Measurements from ENCODE around the gene NAP1L1.

The NAP1L1 gene

GRCh38 chr12:76026643-76027063 lies 57.8 kb downstream of the NAP1L1 start:
- H3K36me3 ChIP-seq (replicated peaks; ENCODE audit: insufficient read depth, low read length) = no peaks in the 10 kb centered on the region
- H3K4me1 ChIP-seq (ENCODE audit: low read length) = peaks cover 12% of the 10 kb centered on the region; the same call in 1 of the 2 replicates
- H3K27ac ChIP-seq (ENCODE audit: low read length) = no peak overlapping the region
- no peaks in the 10 kb centered on the region for H4K20me1 ChIP-seq (ENCODE audit: insufficient read depth, low read length)
- no peak overlapping the region for H3K4me3 ChIP-seq (ENCODE audit: low read length)
- H3K27me3 ChIP-seq (replicated peaks; ENCODE audit: insufficient read depth, low read length) = no peaks in the 10 kb centered on the region
- H3K79me2 ChIP-seq (ENCODE audit: low read length) = peaks cover 32% of the 10 kb centered on the region
- TF ChIP-seq EZH2 (optimal IDR thresholded peaks at IDR 0.05; ENCODE audit: low read depth, low read length) (no peak), EZH2phosphoT487 (IDR thresholded peaks at IDR 0.05; ENCODE audit: low read length) (no peak), CTCF (IDR thresholded peaks at IDR 0.05; ENCODE audit: low read length) (no peak)
- H3K9ac ChIP-seq (ENCODE audit: low read length) = no peak overlapping the region
- no peaks in the 10 kb centered on the region for H3K9me2 ChIP-seq (replicated peaks; ENCODE audit: insufficient read depth, low read length)
- H3K9me3 ChIP-seq (replicated peaks; ENCODE audit: insufficient read depth, low read length) = no peaks in the 10 kb centered on the region
- H3F3A ChIP-seq (ENCODE audit: insufficient read depth, low read length) = peaks cover 21% of the 10 kb centered on the region
- no peak for DNase-seq
- H2AFZ ChIP-seq (ENCODE audit: low read length) = no peak overlapping the region
- H3K4me2 ChIP-seq (ENCODE audit: low read depth, low read length) = no peak overlapping the region

- Histone ChIP-seq H2AFZ (ENCODE audit: low read length) (no peak overlapping the region), H3K79me2 (ENCODE audit: low read length) (peaks cover 27% of the 10 kb centered on the region), H3K9me2 (replicated peaks; ENCODE audit: insufficient read depth, low read length) (no peaks in the 10 kb centered on the region), H3F3A (ENCODE audit: insufficient read depth, low read length) (peaks cover 20% of the 10 kb centered on the region), H3K27me3 (replicated peaks; ENCODE audit: insufficient read depth, low read length) (no peaks in the 10 kb centered on the region), H4K20me1 (ENCODE audit: insufficient read depth, low read length) (no peaks in the 10 kb centered on the region), H3K4me1 (ENCODE audit: low read length) (peaks cover 12% of the 10 kb centered on the region; the same call in 1 of the 2 replicates), H3K4me3 (ENCODE audit: low read length) (no peak overlapping the region), H3K9ac (ENCODE audit: low read length) (no peak overlapping the region), H3K36me3 (replicated peaks; ENCODE audit: insufficient read depth, low read length) (no peaks in the 10 kb centered on the region), H3K9me3 (replicated peaks; ENCODE audit: insufficient read depth, low read length) (no peaks in the 10 kb centered on the region), H3K27ac (ENCODE audit: low read length) (no peak overlapping the region), H3K4me2 (ENCODE audit: low read depth, low read length) (no peak overlapping the region)
- TF ChIP-seq EZH2 (optimal IDR thresholded peaks at IDR 0.05; ENCODE audit: low read depth, low read length) (no peak), CTCF (IDR thresholded peaks at IDR 0.05; ENCODE audit: low read length) (no peak), EZH2phosphoT487 (IDR thresholded peaks at IDR 0.05; ENCODE audit: low read length) (no peak)
- DNase-seq = no peak
Measured at GRCh38 chr12:76025601-76026575, 58.6 kb downstream of the NAP1L1 start.

GRCh38 chr12:76024942-76025600 lies 59.4 kb downstream of the NAP1L1 start:
- Histone ChIP-seq H3K9ac (ENCODE audit: low read length) (no peak overlapping the region), H3K27ac (ENCODE audit: low read length) (no peak overlapping the region), H3K4me1 (ENCODE audit: low read length) (peaks cover 12% of the 10 kb centered on the region; the same call in 1 of the 2 replicates), H2AFZ (ENCODE audit: low read length) (no peak overlapping the region), H3F3A (ENCODE audit: insufficient read depth, low read length) (peaks cover 20% of the 10 kb centered on the region), H3K4me2 (ENCODE audit: low read depth, low read length) (no peak overlapping the region), H4K20me1 (ENCODE audit: insufficient read depth, low read length) (no peaks in the 10 kb centered on the region), H3K9me3 (replicated peaks; ENCODE audit: insufficient read depth, low read length) (no peaks in the 10 kb centered on the region), H3K27me3 (replicated peaks; ENCODE audit: insufficient read depth, low read length) (no peaks in the 10 kb centered on the region), H3K4me3 (ENCODE audit: low read length) (no peak overlapping the region), H3K79me2 (ENCODE audit: low read length) (peaks cover 19% of the 10 kb centered on the region), H3K36me3 (replicated peaks; ENCODE audit: insufficient read depth, low read length) (no peaks in the 10 kb centered on the region), H3K9me2 (replicated peaks; ENCODE audit: insufficient read depth, low read length) (no peaks in the 10 kb centered on the region)
- no peak for DNase-seq
- TF ChIP-seq EZH2 (optimal IDR thresholded peaks at IDR 0.05; ENCODE audit: low read depth, low read length) = no peak
- no peak for TF ChIP-seq CTCF (IDR thresholded peaks at IDR 0.05; ENCODE audit: low read length)
- no peak for TF ChIP-seq EZH2phosphoT487 (IDR thresholded peaks at IDR 0.05; ENCODE audit: low read length)
